Left lung (tissue), 10 donors: ENCODE measurements around the gene NPHP4. TPM values are rescaled to one million over a fixed set of nuclear protein-coding genes. Genes with fewer than 3 reads are reported as not detected.
"Not testable (repeated sequence)": the region's sequence is repeated elsewhere in the genome, so short reads cannot be mapped to it uniquely, and the experiment has no call there.

ENCODE experiments used
- ATAC-seq: fragments of 200-7000 bp; cut with Tn5 transposase; one replicate; pipeline ENCODE4 v1.9.1; 2020; ENCODE audit warnings: moderate library complexity
- DNase-seq, 4 donors: peaks; one replicate each; pipeline ENCODE4 v3.0.0-alpha.2; 2013 to 2020
- H3K27ac ChIP-seq, 2 donors: fragments of 200-600 bp; sonication (generic) in 1 of 2; one replicate each; pipeline versions ENCODE4 v1.5.0 to v1.8.0; 2020 to 2021
- H3K27me3 ChIP-seq, 2 donors: fragments of 200-600 bp; sonication (generic) in 1 of 2; one replicate each; pipeline versions ENCODE4 v1.5.0 to v1.8.0; 2020 to 2021
- H3K36me3 ChIP-seq, 2 donors: fragments of 200-600 bp; sonication (generic) in 1 of 2; one replicate each; pipeline versions ENCODE4 v1.5.0 to v1.8.0; 2020 to 2021
- H3K4me1 ChIP-seq, 2 donors: fragments of 200-600 bp; one replicate each; pipeline ENCODE4 v1.8.0; 2021
- H3K4me3 ChIP-seq, 2 donors: fragments of 200-600 bp; sonication (generic) in 1 of 2; one replicate each; pipeline versions ENCODE4 v1.5.0 to v1.8.0; 2020 to 2021; ENCODE audit warnings: mild to moderate bottlenecking in 1 of 2
- H3K9me3 ChIP-seq, 2 donors: fragments of 200-600 bp; sonication (generic) in 1 of 2; one replicate each; pipeline versions ENCODE4 v1.5.0 to v1.8.0; 2020 to 2021
- intact Hi-C, 2 donors: fragments of 100-400 bp; cut with DNase I; formaldehyde crosslinking; loops; one replicate each; pipeline versions ENCODE4 v1.11.2 to v1.14.2; 2022
- polyA plus RNA-seq, 6 donors: library from polyadenylated mRNA; unstranded; fragments of 120-200 nt; gene quantifications; one replicate each; pipeline ENCODE4 v1.2.1, GENCODE V29; 2013; ENCODE audit not compliant: insufficient read length in 6 of 6
- total RNA-seq, 2 donors: library from RNA; stranded (reverse); fragmentation: NEBNext Ultra II Directional; extraction: Animal tissue kit (Norgen Biotek cat#: 25700); gene quantifications; one replicate each; pipeline ENCODE4 v1.2.1, GENCODE V29; 2021
- TF ChIP-seq, protein P1 (sequence below), 2 donors: fragments of 200-600 bp; sonication (generic) in 1 of 2; IDR thresholded peaks; one replicate each; pipeline versions ENCODE4 v1.5.0 to v1.8.0; 2021; ENCODE audit warnings: antibody characterized with exemption in 2 of 2
- donor health status: DM: no; HTN: yes; CAD: no.
- donor health status: DM: no; HTN: no; CAD: no.

Gene NPHP4
- total and polyA plus RNA-seq, 8 donors: 9.4 to 16.4 (median 10.2) TPM

DNA sequence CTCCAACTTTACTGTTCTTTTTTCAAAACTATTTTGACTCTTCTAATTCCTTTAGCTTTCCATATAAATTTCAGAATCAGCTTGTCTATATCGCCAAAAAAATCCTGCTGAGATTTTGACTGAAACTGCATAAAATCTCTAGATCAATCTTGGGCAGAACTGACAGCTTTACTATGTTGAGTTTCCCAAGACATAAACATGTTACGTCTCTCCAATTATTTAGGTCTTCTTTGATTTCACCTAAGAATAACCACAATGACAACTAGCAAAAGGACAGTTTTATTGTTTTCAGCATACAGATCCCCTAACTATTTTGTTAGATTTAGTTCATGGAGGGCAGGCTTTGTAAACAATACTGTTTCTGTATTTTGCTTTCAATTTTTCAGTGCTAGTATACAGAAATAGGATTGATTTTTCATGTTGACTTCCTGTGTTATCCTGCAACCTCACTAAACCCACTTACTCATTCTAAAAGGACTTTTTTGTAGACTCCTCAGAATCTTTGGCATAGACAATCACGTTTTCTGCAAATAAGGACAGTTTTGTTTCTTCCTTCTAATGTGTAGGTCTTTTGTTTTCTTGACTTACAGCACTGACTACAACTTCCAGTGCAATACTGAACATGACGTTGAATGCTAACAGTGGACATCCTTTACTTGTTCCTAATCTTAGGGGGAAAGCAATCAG, 63.4 kb downstream of the NPHP4 start:
- intact Hi-C loops: no loop called here
- ATAC-seq (no peak), DNase-seq (no peak)
- no peaks in the 10 kb centered on the region for H3K27me3 ChIP-seq
- H3K4me3 ChIP-seq: no peak overlapping the region
- no peaks in the 10 kb centered on the region for H3K9me3 ChIP-seq
- H3K4me1 ChIP-seq: no peaks in the 10 kb centered on the region
- H3K27ac ChIP-seq: no peak overlapping the region
- TF ChIP-seq, protein P1, sequence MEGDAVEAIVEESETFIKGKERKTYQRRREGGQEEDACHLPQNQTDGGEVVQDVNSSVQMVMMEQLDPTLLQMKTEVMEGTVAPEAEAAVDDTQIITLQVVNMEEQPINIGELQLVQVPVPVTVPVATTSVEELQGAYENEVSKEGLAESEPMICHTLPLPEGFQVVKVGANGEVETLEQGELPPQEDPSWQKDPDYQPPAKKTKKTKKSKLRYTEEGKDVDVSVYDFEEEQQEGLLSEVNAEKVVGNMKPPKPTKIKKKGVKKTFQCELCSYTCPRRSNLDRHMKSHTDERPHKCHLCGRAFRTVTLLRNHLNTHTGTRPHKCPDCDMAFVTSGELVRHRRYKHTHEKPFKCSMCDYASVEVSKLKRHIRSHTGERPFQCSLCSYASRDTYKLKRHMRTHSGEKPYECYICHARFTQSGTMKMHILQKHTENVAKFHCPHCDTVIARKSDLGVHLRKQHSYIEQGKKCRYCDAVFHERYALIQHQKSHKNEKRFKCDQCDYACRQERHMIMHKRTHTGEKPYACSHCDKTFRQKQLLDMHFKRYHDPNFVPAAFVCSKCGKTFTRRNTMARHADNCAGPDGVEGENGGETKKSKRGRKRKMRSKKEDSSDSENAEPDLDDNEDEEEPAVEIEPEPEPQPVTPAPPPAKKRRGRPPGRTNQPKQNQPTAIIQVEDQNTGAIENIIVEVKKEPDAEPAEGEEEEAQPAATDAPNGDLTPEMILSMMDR (IDR thresholded peaks at IDR 0.05): no peak
- peaks cover 0 to 40% of the 10 kb centered on the region in 2 donors for H3K36me3 ChIP-seq

DNA sequence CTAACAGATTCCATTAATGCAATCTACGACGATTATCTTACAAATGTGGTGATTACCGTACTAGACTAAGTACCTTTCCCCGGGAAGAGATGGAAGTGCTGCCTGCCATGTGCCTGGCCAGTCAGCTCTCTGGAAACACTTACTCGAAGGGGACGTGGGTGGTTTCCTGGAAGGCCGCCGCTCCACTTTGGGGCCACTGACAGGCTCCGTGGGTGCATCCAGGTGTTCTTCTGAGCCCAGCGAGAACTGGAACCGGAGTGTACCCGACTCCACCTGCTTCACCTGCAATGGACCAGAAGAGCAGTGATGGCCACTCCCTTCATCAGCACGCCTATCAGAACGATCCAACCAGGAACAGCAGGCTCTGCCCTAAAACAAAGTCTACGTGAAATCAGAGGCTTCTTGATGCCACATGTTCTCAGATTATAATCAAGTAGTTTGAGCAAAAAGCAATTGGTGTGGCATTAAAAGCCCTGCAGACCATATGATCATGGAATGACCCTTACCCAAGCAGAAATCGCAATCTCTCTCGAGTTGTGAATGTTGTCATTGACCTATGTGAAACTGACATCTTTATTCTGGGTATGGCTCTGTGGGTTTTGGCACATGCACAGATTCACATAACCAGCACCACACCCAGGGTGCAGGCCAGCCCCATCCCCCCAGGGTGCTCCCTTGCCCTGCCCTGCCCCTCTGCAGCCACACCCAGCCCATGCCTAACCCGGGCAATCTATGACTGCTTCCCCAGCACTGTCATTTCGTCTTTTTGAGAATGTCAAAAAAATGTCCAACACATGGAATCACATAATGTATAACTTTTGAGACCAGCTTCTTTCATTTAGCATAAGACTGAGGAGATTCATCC, 64.5 kb downstream of the NPHP4 start:
- no peaks in the 10 kb centered on the region for H3K9me3 ChIP-seq
- ATAC-seq (no peak), DNase-seq (peak in 1 of 4 donors; percentile 22)
- peaks cover 0 to 35% of the 10 kb centered on the region in 2 donors for H3K36me3 ChIP-seq
- intact Hi-C loops: no loop called here
- H3K4me1 ChIP-seq: no peaks in the 10 kb centered on the region
- H3K4me3 ChIP-seq: no peak overlapping the region
- no peak overlapping the region for H3K27ac ChIP-seq
- TF ChIP-seq, protein P1 (IDR thresholded peaks at IDR 0.05): no peak
- no peaks in the 10 kb centered on the region for H3K27me3 ChIP-seq

DNA sequence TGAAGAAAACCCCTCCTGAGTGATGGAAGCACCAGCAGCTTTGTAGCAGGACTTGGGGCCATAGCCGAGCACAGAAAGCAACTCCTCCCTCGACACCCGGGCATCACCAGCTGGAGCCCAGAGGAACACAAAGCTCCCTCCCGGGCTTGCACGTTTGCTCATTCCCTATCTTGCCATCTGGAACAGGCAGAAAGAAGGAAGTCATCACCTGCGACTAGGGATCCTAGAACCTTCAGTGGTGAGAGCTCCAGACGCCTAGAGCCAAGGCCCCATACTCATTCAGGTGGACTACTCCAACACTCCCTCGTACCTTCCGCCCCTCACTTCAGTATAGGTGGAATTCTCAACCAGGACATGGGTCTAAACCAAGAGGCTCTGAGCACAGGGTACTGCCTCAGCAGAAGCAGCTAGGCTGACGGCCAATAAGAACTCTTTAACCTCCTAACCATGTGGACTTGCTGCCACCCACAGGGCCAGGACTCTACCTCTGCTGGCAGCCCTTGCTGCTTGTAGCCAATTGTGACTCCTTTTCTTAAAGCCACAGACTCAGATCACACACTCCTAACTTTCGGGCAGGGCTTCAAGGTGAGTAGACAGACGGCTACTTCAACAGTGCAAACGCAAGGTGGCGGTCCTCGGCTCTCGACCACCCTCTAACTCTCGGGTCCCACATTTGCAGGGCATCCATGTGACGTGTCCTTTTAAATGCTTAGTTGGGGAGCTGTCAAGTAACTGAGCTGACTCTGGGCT, 65.4 kb downstream of the NPHP4 start:
- Histone ChIP-seq H3K4me1 (no peaks in the 10 kb centered on the region), H3K36me3 (peaks cover 0 to 31% of the 10 kb centered on the region in 2 donors), H3K4me3 (no peak overlapping the region), H3K27ac (no peak overlapping the region), H3K9me3 (no peaks in the 10 kb centered on the region), H3K27me3 (no peaks in the 10 kb centered on the region)
- TF ChIP-seq, protein P1 (IDR thresholded peaks at IDR 0.05): no peak
- intact Hi-C loops: no loop called here
- ATAC-seq (no peak), DNase-seq (peak in 1 of 4 donors; percentile 4)

DNA sequence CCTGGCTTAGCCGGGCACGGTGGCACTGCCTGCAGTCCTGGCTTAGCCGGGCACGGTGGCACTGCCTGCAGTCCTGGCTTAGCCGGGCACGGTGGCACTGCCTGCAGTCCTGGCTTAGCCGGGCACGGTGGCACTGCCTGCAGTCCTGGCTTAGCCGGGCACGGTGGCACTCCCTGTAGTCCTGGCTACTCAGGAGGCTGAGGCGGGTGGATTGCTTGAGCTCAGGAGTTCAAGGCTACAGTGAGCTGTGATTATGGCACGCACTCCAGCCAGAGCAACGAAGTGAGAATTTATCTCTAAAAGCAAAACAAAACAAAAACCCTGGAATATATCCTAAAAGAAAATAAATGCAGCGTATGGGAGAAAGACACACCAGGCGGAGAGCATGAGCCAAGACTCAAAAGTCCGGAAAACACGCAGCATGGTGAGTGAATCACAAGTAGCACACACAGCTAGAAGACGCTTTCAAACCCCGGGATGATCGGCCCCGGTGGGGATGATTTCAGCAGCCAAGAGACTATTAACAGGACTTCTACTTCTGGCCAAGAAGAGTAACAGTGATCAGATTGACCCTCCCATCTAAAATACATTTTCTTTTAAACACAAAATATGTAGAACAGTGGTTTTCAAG, 69.4 kb downstream of the NPHP4 start:
- H3K36me3 ChIP-seq: peaks cover 0 to 25% of the 10 kb centered on the region in 2 donors
- H3K27me3 ChIP-seq, H3K27ac ChIP-seq, H3K9me3 ChIP-seq, H3K4me1 ChIP-seq, ATAC-seq, intact Hi-C loops, H3K4me3 ChIP-seq: not testable (repeated sequence)
- DNase-seq: peak in 1 of 4 donors; percentile 15

DNA sequence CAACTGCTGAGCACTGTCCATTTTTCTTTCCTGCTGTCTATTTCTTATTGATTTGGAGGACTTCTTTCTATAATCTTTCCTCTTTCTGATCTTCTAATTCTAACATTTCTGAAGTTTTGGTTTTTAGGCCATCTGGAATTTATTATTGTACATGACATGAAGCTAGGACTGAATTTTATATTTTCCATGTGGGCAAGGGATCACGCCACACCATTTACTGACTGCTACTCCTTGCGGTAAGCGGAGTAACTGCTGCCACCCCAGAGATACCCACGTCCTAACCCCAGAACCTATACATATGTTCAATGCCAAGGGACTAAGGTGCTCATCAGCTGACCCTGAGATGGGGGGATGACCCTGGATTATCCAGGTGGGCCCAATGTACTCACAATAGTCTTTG, 70.6 kb downstream of the NPHP4 start:
- no peak for ATAC-seq
- TF ChIP-seq, protein P1 (IDR thresholded peaks at IDR 0.05): no peak
- intact Hi-C loops: no loop called here

More for the DNA sequence above, 70.6 kb downstream of the NPHP4 start:
- Histone ChIP-seq H3K9me3 (no peaks in the 10 kb centered on the region), H3K27me3 (no peaks in the 10 kb centered on the region), H3K4me1 (no peaks in the 10 kb centered on the region), H3K36me3 (peaks cover 0 to 14% of the 10 kb centered on the region in 2 donors), H3K4me3 (no peak overlapping the region), H3K27ac (no peak overlapping the region)
- no peak for DNase-seq
